Measurements from ENCODE around the gene PCNX2. TPM values are rescaled to one million over a fixed set of nuclear protein-coding genes. Genes with fewer than 3 reads are reported as not detected.

PCNX2 gene
- total RNA-seq, 2 donors from 2014 or later, result 23.9 to 39.1 TPM

- Histone ChIP-seq H3K27ac (ENCODE audit: low read depth, low read length) (no peak overlapping the region), H3K36me3 (ENCODE audit: control insufficient read depth, insufficient read depth, low read length) (peaks cover 4% of the 10 kb centered on the region), H3K4me3 (ENCODE audit: low read length) (no peak overlapping the region), H3K27me3 (ENCODE audit: control insufficient read depth, insufficient read depth, low read length, poor library complexity, severe bottlenecking) (peaks cover 8% of the 10 kb centered on the region), H3K9ac (ENCODE audit: extremely low read depth, low read length, poor library complexity, severe bottlenecking) (no peak overlapping the region), H3K9me3 (ENCODE audit: control insufficient read depth, low read length) (no peaks in the 10 kb centered on the region), H3K4me1 (ENCODE audit: control insufficient read depth, insufficient read depth, low read length) (no peaks in the 10 kb centered on the region)
- TF ChIP-seq CTCF (conservative IDR thresholded peaks at IDR 0.05), result no peak
- H3K4me3 Mint-ChIP-seq, result no peak overlapping the region
- peak; percentile 26 for DNase-seq
- peaks cover 56% of the 10 kb centered on the region for H3K36me3 Mint-ChIP-seq (ENCODE audit: low read depth)
- H3K4me1 Mint-ChIP-seq, result peaks cover 11% of the 10 kb centered on the region
- WGBS, 2 experiments (ENCODE audit: insufficient coverage in 1 of 2, insufficient read length in 1 of 2), result 90 to 96% methylated on average over 3 to 4 of the region's 4 CpGs
- no peak overlapping the region for H3K27ac Mint-ChIP-seq
- peaks cover 14% of the 10 kb centered on the region for H3K27me3 Mint-ChIP-seq (ENCODE audit: insufficient read depth)
- no peaks in the 10 kb centered on the region for H3K9me3 Mint-ChIP-seq
These were observed 44.3 kb downstream of the PCNX2 start for GRCh38 chr1:233251201-233251720.

GRCh38 chr1:233248014-233248413 lies 47.5 kb downstream of the PCNX2 start:
- Mint-ChIP-seq H3K9me3 (no peaks in the 10 kb centered on the region), H3K36me3 (ENCODE audit: low read depth) (peaks cover 65% of the 10 kb centered on the region), H3K4me1 (peaks cover 13% of the 10 kb centered on the region), H3K27me3 (ENCODE audit: insufficient read depth) (peaks cover 43% of the 10 kb centered on the region), H3K27ac (no peak overlapping the region), H3K4me3 (no peak overlapping the region)
- WGBS, 2 experiments (ENCODE audit: insufficient coverage in 1 of 2, insufficient read length in 1 of 2), result 94 to 96% methylated on average over 5 to 6 of the region's 6 CpGs
- no peaks in the 10 kb centered on the region for H3K9me3 ChIP-seq (ENCODE audit: control insufficient read depth, low read length)
- no peak overlapping the region for H3K27ac ChIP-seq (ENCODE audit: low read depth, low read length)
- H3K4me1 ChIP-seq (ENCODE audit: control insufficient read depth, insufficient read depth, low read length), result no peaks in the 10 kb centered on the region
- H3K27me3 ChIP-seq (ENCODE audit: control insufficient read depth, insufficient read depth, low read length, poor library complexity, severe bottlenecking), result peaks cover 38% of the 10 kb centered on the region
- no peak overlapping the region for H3K9ac ChIP-seq (ENCODE audit: extremely low read depth, low read length, poor library complexity, severe bottlenecking)
- H3K4me3 ChIP-seq (ENCODE audit: low read length), result no peak overlapping the region
- no peak for TF ChIP-seq CTCF (conservative IDR thresholded peaks at IDR 0.05)
- peaks cover 4% of the 10 kb centered on the region for H3K36me3 ChIP-seq (ENCODE audit: control insufficient read depth, insufficient read depth, low read length)
- DNase-seq, result peak; percentile 21

- peaks cover 62% of the 10 kb centered on the region for H3K36me3 Mint-ChIP-seq (ENCODE audit: low read depth)
- H3K27ac ChIP-seq (ENCODE audit: low read depth, low read length), result no peak overlapping the region
These were observed 48.6 kb downstream of the PCNX2 start for GRCh38 chr1:233246965-233247364.

More at GRCh38 chr1:233246965-233247364, 48.6 kb downstream of the PCNX2 start:
- H3K27me3 ChIP-seq (ENCODE audit: control insufficient read depth, insufficient read depth, low read length, poor library complexity, severe bottlenecking), result peaks cover 48% of the 10 kb centered on the region
- H3K9me3 Mint-ChIP-seq, result no peaks in the 10 kb centered on the region
- peaks cover 3% of the 10 kb centered on the region for H3K4me1 ChIP-seq (ENCODE audit: control insufficient read depth, insufficient read depth, low read length)
- H3K9me3 ChIP-seq (ENCODE audit: control insufficient read depth, low read length), result no peaks in the 10 kb centered on the region
- H3K36me3 ChIP-seq (ENCODE audit: control insufficient read depth, insufficient read depth, low read length), result peaks cover 4% of the 10 kb centered on the region
- H3K4me3 Mint-ChIP-seq, result no peak overlapping the region
- H3K9ac ChIP-seq (ENCODE audit: extremely low read depth, low read length, poor library complexity, severe bottlenecking), result no peak overlapping the region
- 93 to 98% methylated on average over 5 of the region's 5 CpGs for WGBS, 2 experiments (ENCODE audit: insufficient coverage in 1 of 2, insufficient read length in 1 of 2)
- peaks cover 52% of the 10 kb centered on the region for H3K27me3 Mint-ChIP-seq (ENCODE audit: insufficient read depth)
- H3K4me3 ChIP-seq (ENCODE audit: low read length), result no peak overlapping the region
- H3K4me1 Mint-ChIP-seq, result peaks cover 23% of the 10 kb centered on the region
- peak; percentile 16 for DNase-seq
- TF ChIP-seq CTCF (conservative IDR thresholded peaks at IDR 0.05), result no peak
- H3K27ac Mint-ChIP-seq, result no peak overlapping the region

Data from endodermal cell (in vitro differentiated cells).